HG03135 (cell line): ENCODE measurements around the gene KCNMB2.

Experiments used
- ATAC-seq: cut with Tn5 transposase; IDR thresholded peaks from one replicate; pipeline ENCODE4 v1.9.1; 2021; ENCODE audit warnings: mild to moderate bottlenecking, moderate library complexity; ENCODE audit not compliant: unreplicated experiment

The KCNMB2 gene

DNA sequence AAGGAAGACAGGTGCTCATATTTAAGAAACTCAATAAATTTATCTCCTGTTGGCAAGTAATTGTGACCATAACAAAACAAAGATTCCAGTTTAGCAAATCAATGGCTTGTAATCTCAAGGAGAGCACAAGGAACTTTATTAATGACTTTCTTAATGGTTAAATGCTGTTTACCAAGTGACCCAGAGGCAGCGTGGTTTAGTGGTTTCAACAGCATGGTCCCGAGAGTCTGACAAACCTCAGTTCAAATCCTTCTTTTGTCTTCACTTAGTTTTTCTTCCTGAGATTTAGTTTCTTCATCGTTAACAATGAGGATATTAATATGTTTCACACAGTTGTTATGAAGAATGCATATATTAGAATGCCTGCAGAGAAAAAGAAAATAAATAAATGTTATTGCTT lies 212.6 kb downstream of the KCNMB2 start:
- ATAC-seq = no peak

GRCh38 chr3:178749471-178749870 lies 213.2 kb downstream of the KCNMB2 start:
- no peak for ATAC-seq

GRCh38 chr3:178750639-178751300 lies 214.5 kb downstream of the KCNMB2 start:
- ATAC-seq = no peak

- ATAC-seq = no peak
Observed at GRCh38 chr3:178752843-178753242, 216.6 kb downstream of the KCNMB2 start.

DNA sequence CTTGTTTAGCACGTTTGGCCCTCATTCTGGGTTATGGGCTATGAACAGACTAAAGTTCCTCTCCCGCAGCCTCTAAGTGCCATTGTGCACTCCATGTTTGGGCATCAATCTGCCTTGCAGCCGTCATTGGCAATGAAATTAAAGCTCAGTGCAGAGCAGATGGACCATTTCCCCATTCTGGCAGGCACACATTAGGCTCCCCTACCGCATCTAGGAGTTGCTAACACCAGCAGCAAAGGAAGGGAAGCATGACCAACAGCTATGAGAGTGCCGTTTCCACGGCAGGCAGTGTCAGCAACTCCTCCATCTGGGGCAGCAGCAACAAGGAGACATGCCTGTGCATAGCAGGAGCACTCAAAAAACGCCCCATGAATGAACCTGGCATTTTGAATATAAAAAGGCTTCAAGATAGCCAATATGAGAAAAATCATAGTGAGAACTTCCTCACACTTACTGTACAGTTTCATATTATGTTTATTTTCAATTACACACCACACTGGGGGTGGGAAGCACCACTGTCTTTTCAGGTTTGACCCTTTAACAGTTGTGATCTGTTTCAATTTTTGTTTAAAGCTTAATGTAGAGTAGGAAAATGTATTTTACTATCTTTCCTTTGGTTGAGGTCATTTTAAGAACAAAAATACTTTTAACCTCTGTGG lies 218.7 kb downstream of the KCNMB2 start:
- no peak for ATAC-seq

DNA sequence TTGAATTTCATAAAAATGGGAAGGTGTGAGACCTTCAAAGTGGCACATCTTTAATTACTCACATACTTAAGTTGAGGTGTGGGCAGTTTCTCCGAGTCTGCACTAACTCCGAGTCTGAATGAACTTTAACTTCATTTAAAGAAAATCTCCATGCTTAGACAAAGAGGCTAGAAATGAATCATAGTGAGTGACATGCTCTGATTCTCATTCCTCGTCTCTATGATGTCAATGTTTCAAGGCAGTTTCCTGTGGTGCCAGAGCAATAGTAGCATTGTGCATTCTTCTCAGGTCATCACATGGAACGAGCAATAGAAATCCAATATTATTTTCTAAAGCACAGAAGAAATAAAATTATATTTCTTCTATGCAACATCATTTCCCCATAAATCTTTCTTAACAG lies 224.8 kb downstream of the KCNMB2 start:
- ATAC-seq = no peak

DNA sequence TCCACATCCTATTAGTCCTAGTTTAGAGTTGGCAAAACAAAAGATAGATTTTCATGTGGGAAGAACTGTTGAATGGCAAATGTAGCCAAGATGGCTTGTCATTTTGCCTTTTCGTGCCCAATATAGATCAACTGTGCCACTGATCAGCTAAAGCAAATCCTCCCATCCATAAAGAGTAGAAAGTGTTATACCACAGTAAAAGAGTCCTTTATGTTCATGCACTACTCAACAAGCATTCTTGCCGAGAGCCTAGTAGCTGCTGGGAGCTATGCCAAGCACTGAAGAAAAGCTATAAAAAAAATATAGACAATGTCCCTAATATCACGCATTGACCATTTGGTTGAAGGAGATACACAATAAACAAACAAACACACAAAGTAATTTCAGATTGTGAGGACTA lies 225.2 kb downstream of the KCNMB2 start:
- no peak for ATAC-seq

DNA sequence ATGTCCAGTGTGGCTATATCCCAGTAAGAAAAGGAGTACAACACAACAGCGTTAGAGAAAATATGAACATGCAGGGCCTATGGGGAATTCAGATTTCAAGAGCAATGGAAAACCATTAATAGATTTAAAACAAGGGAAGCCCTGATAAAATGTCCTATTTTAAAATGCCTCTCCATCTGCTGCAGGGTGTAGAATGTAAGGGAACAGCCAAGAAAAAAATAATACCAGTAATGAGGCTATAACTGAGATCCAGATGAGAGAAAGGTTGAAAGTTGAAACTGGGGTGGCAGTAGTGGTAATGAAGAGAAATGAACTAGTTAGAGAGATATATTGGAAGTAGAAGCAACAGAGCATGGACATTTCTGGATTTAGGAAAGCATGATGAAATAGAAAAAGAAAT lies 226.1 kb downstream of the KCNMB2 start:
- no peak for ATAC-seq

- no peak for ATAC-seq
Observed at GRCh38 chr3:178765472-178765871, 229.2 kb downstream of the KCNMB2 start.

DNA sequence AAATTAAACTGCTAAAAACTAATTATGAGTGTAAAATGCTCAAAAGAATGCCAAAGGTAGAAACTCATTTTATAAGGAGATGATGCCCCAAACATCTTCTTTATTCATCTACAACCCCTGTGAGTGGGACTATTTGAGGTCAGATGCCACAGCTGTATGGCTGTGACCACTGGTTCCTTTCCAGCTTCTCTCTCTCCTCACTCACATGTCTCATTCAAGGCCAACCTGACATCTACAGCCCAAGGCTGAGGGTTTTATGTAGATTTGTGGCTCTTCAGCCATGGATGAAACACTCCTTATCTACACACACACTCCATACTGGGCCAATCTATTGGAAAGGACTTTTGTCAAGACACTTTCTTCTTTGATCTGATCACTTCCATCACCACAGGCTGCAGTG lies 231.3 kb downstream of the KCNMB2 start:
- no peak for ATAC-seq

GRCh38 chr3:178768072-178768864 lies 232.0 kb downstream of the KCNMB2 start:
- peak; percentile 66 for ATAC-seq

- no peak for ATAC-seq
Observed at GRCh38 chr3:178771511-178771910, 235.3 kb downstream of the KCNMB2 start.

DNA sequence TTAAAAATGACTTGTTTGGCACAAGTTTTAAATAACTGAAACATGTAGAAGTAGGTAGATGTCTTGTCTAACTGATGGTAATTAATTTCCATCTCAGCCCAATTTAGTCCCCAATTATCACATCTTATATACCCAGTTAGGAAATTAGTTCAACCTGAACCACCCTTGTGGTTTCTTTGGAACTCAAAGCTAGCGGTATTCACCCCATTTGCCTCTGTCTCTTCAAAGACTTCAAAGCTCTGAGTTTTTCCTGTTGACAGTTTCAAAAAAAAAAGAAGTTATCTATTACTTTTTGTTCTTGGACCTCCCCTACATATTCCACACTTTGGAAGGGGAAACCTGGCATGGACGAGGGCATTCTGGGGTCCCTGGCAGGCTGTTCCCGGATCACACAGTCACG lies 236.5 kb downstream of the KCNMB2 start:
- no peak for ATAC-seq

DNA sequence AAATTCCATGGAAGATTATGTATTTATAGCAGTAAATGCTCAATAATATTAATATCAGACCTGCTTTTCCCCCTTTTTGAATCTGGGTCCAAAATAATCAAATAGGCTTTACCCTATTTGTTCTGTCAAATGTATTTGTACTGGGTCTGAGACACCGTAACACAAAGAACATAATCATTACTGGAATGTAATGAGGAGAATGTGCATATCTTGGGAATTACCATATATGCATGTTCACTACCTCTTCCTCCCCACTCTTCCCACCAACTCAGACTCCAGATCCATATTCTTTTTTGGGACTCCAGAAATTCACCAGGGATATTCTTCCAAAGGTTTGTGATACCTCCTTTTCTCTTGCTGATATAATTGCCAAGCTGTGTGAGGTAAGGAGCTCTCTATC lies 237.1 kb downstream of the KCNMB2 start:
- ATAC-seq = no peak

DNA sequence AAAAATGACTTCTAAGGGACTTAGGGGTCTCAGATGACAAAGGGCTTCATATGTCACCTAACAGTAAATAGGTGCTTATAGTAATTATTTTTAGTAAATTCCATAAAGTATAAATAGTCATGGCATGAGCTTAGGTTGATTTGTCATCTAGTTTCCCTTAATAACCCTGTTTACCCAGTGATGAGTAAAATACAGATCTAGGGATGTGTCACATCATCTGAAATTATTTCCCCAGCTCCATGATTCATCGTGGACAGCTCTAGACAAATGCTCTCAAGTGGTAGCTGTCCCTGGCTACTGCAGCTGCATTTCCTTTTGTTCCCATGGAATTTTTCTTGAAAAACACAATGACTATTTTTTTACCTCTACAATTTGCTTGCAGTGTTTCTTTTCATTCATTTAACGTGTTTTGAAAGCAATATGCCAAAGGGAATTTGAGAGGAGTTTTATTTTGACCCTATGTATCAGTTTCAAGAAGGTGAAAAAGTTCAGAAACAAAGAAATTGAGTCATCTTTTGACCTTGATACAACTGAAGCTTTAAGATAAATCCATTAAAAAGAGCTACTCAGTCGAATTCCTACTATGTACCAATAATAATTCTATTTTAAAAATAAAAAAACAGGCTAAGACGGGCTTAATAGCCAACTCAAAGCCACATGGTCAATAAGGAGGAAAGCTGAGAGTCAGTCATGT lies 241.6 kb downstream of the KCNMB2 start:
- ATAC-seq = no peak

- no peak for ATAC-seq
Observed at GRCh38 chr3:178778589-178778988, 242.4 kb downstream of the KCNMB2 start.

DNA sequence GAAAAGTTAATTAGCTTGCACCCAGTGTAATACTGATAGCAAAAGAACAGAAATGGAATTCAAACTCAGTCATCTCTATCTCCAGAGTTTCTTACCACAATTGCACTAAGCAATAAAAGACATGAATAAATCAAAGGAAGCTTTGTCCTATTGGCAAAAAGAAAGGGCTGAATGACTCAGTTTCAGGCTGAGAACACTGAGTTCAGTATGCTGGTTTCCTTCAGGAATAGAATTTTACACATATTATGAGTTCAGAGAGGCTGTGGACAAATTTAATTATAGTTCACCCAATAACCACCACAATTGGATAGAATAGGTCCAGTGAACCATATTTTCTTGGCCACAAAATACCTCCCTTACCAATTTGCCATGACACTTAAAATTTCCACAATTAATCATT lies 249.7 kb downstream of the KCNMB2 start:
- ATAC-seq = no peak

DNA sequence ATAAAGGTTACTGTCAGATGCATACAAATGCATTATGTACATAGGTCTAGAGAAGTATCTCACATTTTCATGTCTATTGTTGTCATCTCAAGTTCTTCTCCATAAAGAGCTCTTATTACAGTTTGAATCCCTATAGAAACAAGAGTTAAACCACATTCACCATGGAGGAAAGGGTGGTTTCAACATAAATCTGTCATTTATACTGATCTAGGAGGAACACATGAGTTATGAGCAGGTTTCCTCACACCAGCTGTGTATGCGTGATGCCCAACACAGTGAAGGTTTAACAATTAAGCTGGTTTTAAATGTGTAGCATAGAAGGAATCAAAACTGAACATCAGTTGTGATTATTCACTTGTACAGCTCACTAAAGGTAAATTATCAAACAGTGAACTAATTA lies 251.7 kb downstream of the KCNMB2 start:
- no peak for ATAC-seq

DNA sequence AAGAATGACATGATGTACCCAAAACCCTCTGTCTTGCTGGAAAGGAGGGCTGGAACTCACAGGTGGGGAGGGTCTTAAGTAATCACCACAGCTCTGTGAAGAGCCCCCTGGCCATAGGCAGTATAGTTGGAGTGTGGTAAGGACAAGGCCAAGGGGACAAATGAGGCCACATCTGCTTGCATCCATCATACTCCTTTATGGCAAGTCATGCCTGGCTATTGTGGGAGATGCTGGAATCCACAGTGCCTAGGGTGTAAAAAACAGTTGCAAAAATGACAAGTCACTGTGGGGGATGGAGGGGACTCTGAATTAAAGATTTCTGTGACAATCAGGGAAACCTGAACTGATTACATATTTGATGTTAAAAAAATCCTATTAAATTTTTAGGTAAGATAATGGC lies 258.5 kb downstream of the KCNMB2 start:
- ATAC-seq = no peak

DNA sequence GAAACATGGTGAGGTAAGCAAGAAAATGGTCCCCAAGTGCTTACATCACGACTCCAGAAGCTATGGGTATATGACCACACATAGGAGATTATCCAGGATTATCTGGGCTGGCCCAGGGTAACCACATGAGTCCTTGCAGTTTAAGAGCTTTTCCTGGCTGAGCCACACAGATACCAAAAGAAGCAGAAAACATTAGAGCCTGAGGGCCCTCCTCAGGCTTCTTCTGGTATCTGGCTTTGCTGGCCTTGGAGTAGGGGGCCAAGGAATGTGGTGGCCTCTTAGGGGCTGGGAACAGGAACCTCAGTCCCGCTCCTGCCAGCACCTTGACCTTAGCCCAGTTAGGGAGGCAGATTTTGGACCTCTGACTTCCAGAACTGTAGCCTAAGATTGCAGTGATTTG lies 259.1 kb downstream of the KCNMB2 start:
- ATAC-seq = no peak

DNA sequence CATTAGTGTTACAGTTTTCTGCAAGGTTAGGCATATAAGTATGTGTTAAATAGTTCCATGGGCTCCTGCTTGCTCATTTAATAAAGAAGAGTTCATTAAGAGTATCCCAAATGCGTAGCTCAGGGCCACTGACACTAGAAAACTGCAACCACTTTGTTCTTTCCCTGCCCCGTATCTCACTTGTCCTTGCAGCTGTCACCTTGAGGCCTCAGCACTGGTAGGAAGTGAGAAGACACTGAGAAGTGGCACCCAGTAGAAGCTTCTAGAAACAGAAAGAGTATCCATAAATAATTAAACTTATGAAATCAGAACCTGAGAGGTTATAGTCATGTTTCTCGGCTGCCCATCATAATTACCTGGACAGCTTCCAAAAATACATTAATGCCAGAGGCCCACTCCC lies 266.0 kb downstream of the KCNMB2 start:
- no peak for ATAC-seq
